ENCODE data around the gene MUSK. TPM values are rescaled to one million over a fixed set of nuclear protein-coding genes. Genes with fewer than 3 reads are reported as not detected.

Gene MUSK
- total RNA-seq, 2 experiments from 2014 or later: not detected

GRCh38 chr9:110748251-110748893 is 79.8 kb downstream of the MUSK start:
- CTCF ChIA-PET: no interaction called here
- no peaks in the 10 kb centered on the region for H3K36me3 Mint-ChIP-seq (ENCODE audit: low read depth)
- no peak overlapping the region for H3K4me3 Mint-ChIP-seq
- H3K27me3 Mint-ChIP-seq (ENCODE audit: low read depth): no peaks in the 10 kb centered on the region
- no peak overlapping the region for H3K27ac Mint-ChIP-seq
- H3K4me1 Mint-ChIP-seq (ENCODE audit: low read depth): no peaks in the 10 kb centered on the region
- DNase-seq: no peak
- intact Hi-C loops (cut with micrococcal nuclease): no loop called here
- peaks cover 4% of the 10 kb centered on the region for H3K9me3 Mint-ChIP-seq

GRCh38 chr9:110750272-110750671 is 81.7 kb downstream of the MUSK start:
- Mint-ChIP-seq H3K4me3 (no peak overlapping the region), H3K27me3 (ENCODE audit: low read depth) (no peaks in the 10 kb centered on the region), H3K4me1 (ENCODE audit: low read depth) (no peaks in the 10 kb centered on the region), H3K9me3 (peaks cover 4% of the 10 kb centered on the region), H3K27ac (no peak overlapping the region), H3K36me3 (ENCODE audit: low read depth) (no peaks in the 10 kb centered on the region)
- intact Hi-C loops (cut with micrococcal nuclease): no loop called here
- CTCF ChIA-PET: no interaction called here
- no peak for DNase-seq

GRCh38 chr9:110751971-110752370 is 83.4 kb downstream of the MUSK start:
- H3K9me3 Mint-ChIP-seq: peaks cover 4% of the 10 kb centered on the region
- CTCF ChIA-PET: no interaction called here
- intact Hi-C loops (cut with micrococcal nuclease): no loop called here
- H3K4me3 Mint-ChIP-seq: no peak overlapping the region
- no peaks in the 10 kb centered on the region for H3K4me1 Mint-ChIP-seq (ENCODE audit: low read depth)
- no peaks in the 10 kb centered on the region for H3K36me3 Mint-ChIP-seq (ENCODE audit: low read depth)
- DNase-seq: no peak
- peaks cover 2% of the 10 kb centered on the region for H3K27me3 Mint-ChIP-seq (ENCODE audit: low read depth)
- H3K27ac Mint-ChIP-seq: no peak overlapping the region

GRCh38 chr9:110752766-110753165 is 84.2 kb downstream of the MUSK start:
- CTCF ChIA-PET: no interaction called here
- no peaks in the 10 kb centered on the region for H3K36me3 Mint-ChIP-seq (ENCODE audit: low read depth)

GRCh38 chr9:110753731-110754231 is 85.2 kb downstream of the MUSK start:
- Mint-ChIP-seq H3K4me1 (ENCODE audit: low read depth) (no peaks in the 10 kb centered on the region), H3K4me3 (no peak overlapping the region), H3K27ac (no peak overlapping the region), H3K27me3 (ENCODE audit: low read depth) (peaks cover 2% of the 10 kb centered on the region), H3K9me3 (peaks cover 3% of the 10 kb centered on the region), H3K36me3 (ENCODE audit: low read depth) (no peaks in the 10 kb centered on the region)
- CTCF ChIA-PET: no interaction called here
- intact Hi-C loops (cut with micrococcal nuclease): no loop called here
- no peak for DNase-seq

More at GRCh38 chr9:110752766-110753165, 84.2 kb downstream of the MUSK start:
- intact Hi-C loops (cut with micrococcal nuclease): no loop called here
- DNase-seq: no peak
- Mint-ChIP-seq H3K4me3 (no peak overlapping the region), H3K27ac (no peak overlapping the region), H3K4me1 (ENCODE audit: low read depth) (no peaks in the 10 kb centered on the region), H3K27me3 (ENCODE audit: low read depth) (peaks cover 2% of the 10 kb centered on the region), H3K9me3 (peaks cover 1% of the 10 kb centered on the region)

GRCh38 chr9:110755179-110755578 is 86.6 kb downstream of the MUSK start:
- Mint-ChIP-seq H3K27ac (no peak overlapping the region), H3K9me3 (peaks cover 4% of the 10 kb centered on the region), H3K4me3 (no peak overlapping the region), H3K4me1 (ENCODE audit: low read depth) (no peaks in the 10 kb centered on the region), H3K27me3 (ENCODE audit: low read depth) (peaks cover 2% of the 10 kb centered on the region), H3K36me3 (ENCODE audit: low read depth) (no peaks in the 10 kb centered on the region)
- intact Hi-C loops (cut with micrococcal nuclease): no loop called here
- no peak for DNase-seq
- CTCF ChIA-PET: interaction anchor here (0.6 kb wide), 1 partner anchor 374 kb away, joined by 3 read pairs; no protein-coding TSS in a partner anchor

- Mint-ChIP-seq H3K36me3 (ENCODE audit: low read depth) (no peaks in the 10 kb centered on the region), H3K27ac (no peak overlapping the region), H3K4me1 (ENCODE audit: low read depth) (no peaks in the 10 kb centered on the region), H3K9me3 (peaks cover 8% of the 10 kb centered on the region), H3K27me3 (ENCODE audit: low read depth) (peaks cover 2% of the 10 kb centered on the region), H3K4me3 (no peak overlapping the region)
- DNase-seq: no peak
- intact Hi-C loops (cut with micrococcal nuclease): no loop called here
- CTCF ChIA-PET: no interaction called here
These were observed 89.6 kb downstream of the MUSK start for GRCh38 chr9:110758201-110758600.

- CTCF ChIA-PET: no interaction called here
- H3K9me3 Mint-ChIP-seq: peaks cover 8% of the 10 kb centered on the region
- no peaks in the 10 kb centered on the region for H3K36me3 Mint-ChIP-seq (ENCODE audit: low read depth)
- H3K27me3 Mint-ChIP-seq (ENCODE audit: low read depth): no peaks in the 10 kb centered on the region
- H3K27ac Mint-ChIP-seq: no peak overlapping the region
- H3K4me1 Mint-ChIP-seq (ENCODE audit: low read depth): no peaks in the 10 kb centered on the region
- intact Hi-C loops (cut with micrococcal nuclease): no loop called here
- no peak overlapping the region for H3K4me3 Mint-ChIP-seq
- DNase-seq: no peak
These were observed 94.2 kb downstream of the MUSK start for GRCh38 chr9:110762783-110763182.

GRCh38 chr9:110763568-110763967 is 95.0 kb downstream of the MUSK start:
- CTCF ChIA-PET: no interaction called here
- Mint-ChIP-seq H3K27ac (no peak overlapping the region), H3K27me3 (ENCODE audit: low read depth) (no peaks in the 10 kb centered on the region), H3K36me3 (ENCODE audit: low read depth) (no peaks in the 10 kb centered on the region), H3K9me3 (peaks cover 7% of the 10 kb centered on the region), H3K4me1 (ENCODE audit: low read depth) (no peaks in the 10 kb centered on the region), H3K4me3 (no peak overlapping the region)
- DNase-seq: no peak
- intact Hi-C loops (cut with micrococcal nuclease): no loop called here

- DNase-seq: no peak
- CTCF ChIA-PET: no interaction called here
- Mint-ChIP-seq H3K36me3 (ENCODE audit: low read depth) (no peaks in the 10 kb centered on the region), H3K4me1 (ENCODE audit: low read depth) (no peaks in the 10 kb centered on the region), H3K4me3 (no peak overlapping the region), H3K9me3 (peaks cover 3% of the 10 kb centered on the region), H3K27me3 (ENCODE audit: low read depth) (no peaks in the 10 kb centered on the region), H3K27ac (no peak overlapping the region)
- intact Hi-C loops (cut with micrococcal nuclease): no loop called here
These were observed 95.4 kb downstream of the MUSK start for GRCh38 chr9:110764006-110764405.

- Mint-ChIP-seq H3K4me1 (ENCODE audit: low read depth) (no peaks in the 10 kb centered on the region), H3K27me3 (ENCODE audit: low read depth) (no peaks in the 10 kb centered on the region), H3K27ac (no peak overlapping the region), H3K36me3 (ENCODE audit: low read depth) (no peaks in the 10 kb centered on the region), H3K9me3 (peaks cover 1% of the 10 kb centered on the region), H3K4me3 (no peak overlapping the region)
- DNase-seq: no peak
- CTCF ChIA-PET: no interaction called here
- intact Hi-C loops (cut with micrococcal nuclease): no loop called here
These were observed 97.3 kb downstream of the MUSK start for GRCh38 chr9:110765926-110766325.

- Mint-ChIP-seq H3K36me3 (ENCODE audit: low read depth) (no peaks in the 10 kb centered on the region), H3K9me3 (no peaks in the 10 kb centered on the region), H3K4me1 (ENCODE audit: low read depth) (no peaks in the 10 kb centered on the region), H3K27me3 (ENCODE audit: low read depth) (no peaks in the 10 kb centered on the region), H3K27ac (no peak overlapping the region), H3K4me3 (no peak overlapping the region)
- no peak for DNase-seq
- intact Hi-C loops (cut with micrococcal nuclease): no loop called here
- CTCF ChIA-PET: no interaction called here
These were observed 99.0 kb downstream of the MUSK start for GRCh38 chr9:110767559-110768063.

GRCh38 chr9:110768886-110769285 is 100.3 kb downstream of the MUSK start:
- CTCF ChIA-PET: no interaction called here
- H3K4me3 Mint-ChIP-seq: no peak overlapping the region
- H3K27ac Mint-ChIP-seq: no peak overlapping the region
- no peaks in the 10 kb centered on the region for H3K27me3 Mint-ChIP-seq (ENCODE audit: low read depth)
- no peaks in the 10 kb centered on the region for H3K36me3 Mint-ChIP-seq (ENCODE audit: low read depth)
- H3K9me3 Mint-ChIP-seq: no peaks in the 10 kb centered on the region
- no peaks in the 10 kb centered on the region for H3K4me1 Mint-ChIP-seq (ENCODE audit: low read depth)
- no peak for DNase-seq
- intact Hi-C loops (cut with micrococcal nuclease): no loop called here
